ENCODE measurements around the gene FOXC2. TPM values are rescaled to one million over a fixed set of nuclear protein-coding genes. Genes with fewer than 3 reads are reported as not detected.

Gene FOXC2
- total RNA-seq, 8 experiments from 2014 or later: 0.05 to 2.8 (median 0.19) TPM; not detected in 2

DNA sequence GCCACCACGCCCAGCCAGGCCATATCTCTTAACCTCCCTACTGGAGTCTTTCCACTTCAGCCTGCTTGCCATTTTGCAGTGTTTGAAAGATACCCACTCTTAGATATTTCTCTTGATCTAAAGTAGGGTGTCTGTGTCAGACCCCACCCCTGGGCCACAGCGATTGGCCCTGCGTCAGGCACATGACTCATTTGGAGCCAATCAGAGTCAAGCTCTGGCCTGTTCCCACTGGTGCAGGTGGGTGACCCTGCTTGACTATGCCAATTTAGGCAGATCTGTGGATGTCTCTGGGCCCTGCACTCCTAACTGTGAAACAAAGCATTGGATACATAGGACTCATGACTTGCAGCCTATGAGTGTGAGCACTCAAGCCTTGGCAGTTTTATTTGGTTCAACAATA, 39.3 kb downstream of the FOXC2 start:
- in situ Hi-C loops (cut with MboI; ENCODE audit: low pct_unique_long_range_greater_than_20kb in 2 of 9, low sequenced_read_pairs in 9 of 9, unreplicated experiment in 9 of 9): no loop called here
- Histone ChIP-seq H3K4me1 (replicated peaks in 1 of 2) (peaks cover 0 to 5% of the 10 kb centered on the region in 2 donors), H3K4me3 (no peak overlapping the region), H3K27ac (no peak overlapping the region)
- 85 to 100% (median 100%) methylated on average over 1 to 2 of the region's 3 CpGs; no CpG with 5 or more reads in 7 of the 10 experiments for WGBS, 10 experiments
- no peak for ATAC-seq (replicated peaks in 6 of 8)

DNA sequence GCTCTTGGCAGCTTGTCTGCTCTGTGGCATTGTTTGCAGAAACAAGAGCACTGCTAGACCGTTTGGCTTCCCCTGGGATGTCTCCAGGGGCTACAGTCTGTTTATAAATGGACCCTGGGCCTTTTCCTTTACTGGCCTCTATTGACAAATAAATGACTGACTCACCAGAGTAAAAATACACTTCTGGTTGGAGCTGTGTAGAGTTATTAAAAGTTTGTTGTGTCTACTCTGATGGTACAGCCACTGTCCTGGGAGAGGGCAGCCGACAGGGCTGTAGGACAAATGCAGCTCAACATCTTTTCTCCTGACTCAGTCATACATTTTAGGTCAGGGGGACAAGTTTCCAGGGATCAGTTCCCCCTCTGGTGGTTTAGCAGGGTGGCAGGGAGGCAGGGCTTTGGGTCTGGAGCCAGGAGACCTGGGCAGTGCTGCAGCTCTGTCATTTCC, 41.7 kb downstream of the FOXC2 start:
- ATAC-seq (replicated peaks in 6 of 8): peak in 3 of 8 experiments; percentile 24 to 95 (median 26)
- H3K4me1 ChIP-seq (replicated peaks in 1 of 2): peaks cover 0 to 7% of the 10 kb centered on the region in 2 donors
- H3K27ac ChIP-seq: no peak overlapping the region
- H3K4me3 ChIP-seq: no peak overlapping the region
- WGBS, 10 experiments: 0 to 100% (median 56%) methylated on average over 1 to 2 of the region's 2 CpGs; no CpG with 5 or more reads in 3 of the 10 experiments
- in situ Hi-C loops (cut with MboI; ENCODE audit: low pct_unique_long_range_greater_than_20kb in 2 of 9, low sequenced_read_pairs in 9 of 9, unreplicated experiment in 9 of 9): no loop called here

DNA sequence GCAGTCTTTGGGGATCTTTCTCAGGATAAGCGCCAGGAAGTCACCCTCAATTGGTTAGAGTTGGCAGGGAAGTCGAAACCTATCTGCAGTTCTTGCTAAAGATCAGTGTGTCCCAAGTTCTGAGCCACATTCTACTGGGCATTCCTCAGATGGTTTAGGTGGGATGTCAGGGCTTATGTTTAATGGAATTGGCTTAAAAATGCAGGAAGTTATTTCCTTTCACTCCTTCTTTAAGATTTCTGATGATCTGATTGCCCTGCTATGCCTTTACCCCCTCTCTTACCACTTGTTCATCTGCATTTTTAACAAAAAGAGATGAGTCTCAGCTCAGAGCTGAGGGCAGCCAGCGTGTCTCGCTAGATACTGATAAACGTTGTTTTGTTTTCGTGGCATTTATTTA, 42.5 kb downstream of the FOXC2 start:
- in situ Hi-C loops (cut with MboI; ENCODE audit: low pct_unique_long_range_greater_than_20kb in 2 of 9, low sequenced_read_pairs in 9 of 9, unreplicated experiment in 9 of 9): no loop called here
- 21 to 94% (median 83%) methylated on average over 1 to 6 of the region's 6 CpGs; no CpG with 5 or more reads in 3 of the 10 experiments for WGBS, 10 experiments
- Histone ChIP-seq H3K4me3 (no peak overlapping the region), H3K27ac (no peak overlapping the region), H3K4me1 (replicated peaks in 1 of 2) (peaks cover 0 to 7% of the 10 kb centered on the region in 2 donors)
- ATAC-seq (replicated peaks in 6 of 8): peak in 1 of 8 experiments; percentile 34

- Histone ChIP-seq H3K4me3 (no peak overlapping the region), H3K4me1 (replicated peaks in 1 of 2) (peaks cover 0 to 10% of the 10 kb centered on the region in 2 donors), H3K27ac (no peak overlapping the region)
- 61 to 100% (median 100%) methylated on average over 1 to 3 of the region's 10 CpGs; no CpG with 5 or more reads in 6 of the 10 experiments for WGBS, 10 experiments
- in situ Hi-C loops (cut with MboI; ENCODE audit: low pct_unique_long_range_greater_than_20kb in 2 of 9, low sequenced_read_pairs in 9 of 9, unreplicated experiment in 9 of 9): no loop called here
- ATAC-seq (replicated peaks in 6 of 8): no peak
Observed at GRCh38 chr16:86609661-86610060, 43.0 kb downstream of the FOXC2 start.

DNA sequence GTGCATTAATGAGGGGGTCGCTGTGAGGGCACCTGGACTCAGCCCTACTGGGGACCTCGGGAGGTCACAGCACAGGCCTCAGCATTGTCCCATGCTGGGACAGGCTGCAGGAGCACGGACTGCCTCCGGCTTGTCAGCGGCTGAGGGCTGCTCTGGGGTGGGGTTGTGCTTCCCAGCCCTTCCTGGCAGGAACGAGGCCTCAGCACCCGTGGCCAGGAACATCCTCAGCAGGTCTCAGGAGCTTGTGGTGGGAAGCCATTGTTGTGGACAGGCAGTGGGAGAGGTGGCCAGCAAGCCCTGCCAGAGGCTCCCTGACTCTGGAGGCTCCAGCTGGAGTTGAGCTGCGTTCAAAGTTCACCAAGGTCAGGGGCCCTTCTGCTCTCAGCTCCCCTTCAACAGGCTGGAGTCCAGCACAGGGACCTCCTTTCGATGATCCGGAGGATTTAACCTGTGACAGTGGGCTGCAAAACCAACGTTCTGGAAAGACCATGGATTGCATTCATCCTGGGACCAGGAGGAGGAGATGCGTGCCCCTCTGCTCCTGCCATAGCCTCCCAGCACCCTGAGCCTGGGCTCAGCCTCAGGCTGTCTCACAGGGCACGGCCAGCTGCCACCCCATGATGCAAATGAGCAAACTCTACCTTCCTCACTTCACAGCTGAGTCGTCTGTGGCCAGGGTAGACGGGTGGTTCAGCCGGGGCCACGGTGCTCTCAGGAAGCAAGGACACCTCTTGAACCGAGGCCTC, 44.3 kb downstream of the FOXC2 start:
- Histone ChIP-seq H3K27ac (no peak overlapping the region), H3K4me3 (no peak overlapping the region), H3K4me1 (replicated peaks in 1 of 2) (peaks cover 0 to 14% of the 10 kb centered on the region in 2 donors)
- WGBS, 10 experiments: 62 to 100% (median 77%) methylated on average over 3 to 10 of the region's 18 CpGs; no CpG with 5 or more reads in 6 of the 10 experiments
- in situ Hi-C loops (cut with MboI; ENCODE audit: low pct_unique_long_range_greater_than_20kb in 2 of 9, low sequenced_read_pairs in 9 of 9, unreplicated experiment in 9 of 9): no loop called here
- no peak for ATAC-seq (replicated peaks in 6 of 8)

GRCh38 chr16:86611525-86611855, 44.9 kb downstream of the FOXC2 start:
- Histone ChIP-seq H3K4me3 (no peak overlapping the region), H3K4me1 (replicated peaks in 1 of 2) (peaks cover 0 to 14% of the 10 kb centered on the region in 2 donors), H3K27ac (no peak overlapping the region)
- WGBS, 10 experiments: 50 to 91% (median 80%) methylated on average over 1 to 6 of the region's 7 CpGs; no CpG with 5 or more reads in 4 of the 10 experiments
- in situ Hi-C loops (cut with MboI; ENCODE audit: low pct_unique_long_range_greater_than_20kb in 2 of 9, low sequenced_read_pairs in 9 of 9, unreplicated experiment in 9 of 9): no loop called here
- no peak for ATAC-seq (replicated peaks in 6 of 8)

DNA sequence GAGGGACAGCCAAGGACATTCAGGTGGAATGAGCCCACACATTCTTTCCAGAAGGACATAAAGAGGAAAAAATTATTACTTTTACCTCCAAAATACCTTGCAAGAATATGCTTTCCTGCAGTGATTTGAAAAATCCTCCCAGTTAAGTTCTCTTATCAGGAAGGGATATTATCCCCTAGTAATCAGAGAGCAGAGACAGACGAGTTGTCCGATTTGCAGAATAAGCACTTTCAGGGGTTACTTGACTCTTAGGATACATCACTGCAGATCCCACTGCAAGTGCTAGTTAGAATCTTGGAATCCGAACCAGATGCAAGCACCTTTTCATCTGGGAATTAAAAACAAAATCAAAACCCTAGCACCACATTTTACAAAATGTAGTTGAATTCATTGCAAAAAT, 45.3 kb downstream of the FOXC2 start:
- Histone ChIP-seq H3K4me1 (replicated peaks in 1 of 2) (peaks cover 0 to 14% of the 10 kb centered on the region in 2 donors), H3K27ac (no peak overlapping the region), H3K4me3 (no peak overlapping the region)
- WGBS, 10 experiments: 50 to 100% (median 90%) methylated on average over 1 to 3 of the region's 3 CpGs; no CpG with 5 or more reads in 4 of the 10 experiments
- no peak for ATAC-seq (replicated peaks in 6 of 8)
- in situ Hi-C loops (cut with MboI; ENCODE audit: low pct_unique_long_range_greater_than_20kb in 2 of 9, low sequenced_read_pairs in 9 of 9, unreplicated experiment in 9 of 9): no loop called here

GRCh38 chr16:86614699-86615098, 48.1 kb downstream of the FOXC2 start:
- no peak for ATAC-seq (replicated peaks in 6 of 8)
- Histone ChIP-seq H3K27ac (no peak overlapping the region), H3K4me1 (replicated peaks in 1 of 2) (peaks cover 0 to 14% of the 10 kb centered on the region in 2 donors), H3K4me3 (no peak overlapping the region)
- 0 to 100% (median 57%) methylated on average over 1 to 5 of the region's 5 CpGs; no CpG with 5 or more reads in 1 of the 10 experiments for WGBS, 10 experiments
- in situ Hi-C loops (cut with MboI; ENCODE audit: low pct_unique_long_range_greater_than_20kb in 2 of 9, low sequenced_read_pairs in 9 of 9, unreplicated experiment in 9 of 9): no loop called here

DNA sequence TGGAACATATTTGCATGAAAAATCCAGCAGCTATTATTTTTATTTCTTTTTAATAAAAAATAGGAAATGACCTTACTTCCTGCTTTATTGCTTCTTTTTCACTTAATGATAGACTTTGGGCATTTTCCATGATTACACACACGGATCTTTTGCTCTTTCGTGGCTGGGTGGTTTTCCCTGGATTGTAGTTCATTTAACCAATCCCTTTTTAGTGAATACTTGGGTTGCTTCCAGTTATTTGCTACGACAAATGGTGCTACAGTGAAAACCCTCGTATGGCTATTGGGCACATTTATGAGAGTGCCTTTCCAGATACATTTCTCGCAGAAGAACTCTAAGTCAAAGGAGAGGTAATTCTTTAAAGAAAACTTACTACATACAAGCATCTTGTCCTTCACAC, 50.3 kb downstream of the FOXC2 start:
- in situ Hi-C loops (cut with MboI; ENCODE audit: low pct_unique_long_range_greater_than_20kb in 2 of 9, low sequenced_read_pairs in 9 of 9, unreplicated experiment in 9 of 9): no loop called here
- 0 to 100% (median 92%) methylated on average over 1 to 5 of the region's 5 CpGs; no CpG with 5 or more reads in 1 of the 10 experiments for WGBS, 10 experiments
- no peak overlapping the region for H3K4me3 ChIP-seq

DNA sequence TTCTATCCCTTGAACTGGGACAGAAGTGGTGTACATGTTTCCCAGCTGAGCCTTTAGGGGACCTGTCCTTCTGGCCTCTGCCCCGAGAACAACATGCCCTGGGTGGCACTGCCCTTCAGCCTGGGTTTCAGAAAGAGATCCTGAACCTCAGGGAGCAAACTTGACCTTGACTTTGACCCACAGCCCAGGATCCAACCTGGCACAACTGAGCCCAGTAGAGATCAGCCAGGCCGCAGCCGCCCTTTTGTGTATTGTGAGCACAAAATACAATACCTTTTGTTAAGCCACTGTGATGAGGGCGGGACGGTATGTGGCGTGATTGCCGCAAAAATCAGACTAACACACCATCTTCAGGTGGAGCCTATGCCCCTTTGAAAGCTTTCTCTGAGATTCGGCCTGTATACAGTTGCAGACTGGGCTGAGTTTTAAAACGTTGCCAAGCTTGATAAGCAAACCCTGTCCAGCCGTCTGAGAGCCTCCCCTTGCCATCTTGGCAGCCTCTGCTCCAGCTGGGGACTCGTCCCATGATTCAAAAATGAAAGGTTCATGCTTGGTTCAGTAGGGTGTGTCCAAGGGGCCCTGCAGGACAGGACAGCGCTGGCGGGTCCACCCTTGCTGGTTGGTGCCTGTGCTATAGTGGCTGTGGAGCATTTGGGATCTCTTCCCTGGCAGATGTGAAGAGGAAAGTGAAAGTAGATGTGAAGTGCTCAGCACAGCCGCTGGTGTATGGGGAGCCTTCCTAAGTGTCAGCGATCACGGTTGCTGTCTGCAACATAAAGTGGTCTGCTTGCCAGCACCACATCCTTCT, 52.0 kb downstream of the FOXC2 start:
- peak in 2 of 8 experiments; percentile 66 to 85 for ATAC-seq (replicated peaks in 6 of 8)

More for the DNA sequence above, 50.3 kb downstream of the FOXC2 start:
- peaks cover 0 to 7% of the 10 kb centered on the region in 2 donors for H3K4me1 ChIP-seq (replicated peaks in 1 of 2)
- no peak for ATAC-seq (replicated peaks in 6 of 8)
- no peak overlapping the region for H3K27ac ChIP-seq

More for the DNA sequence above, 52.0 kb downstream of the FOXC2 start:
- in situ Hi-C loops (cut with MboI; ENCODE audit: low pct_unique_long_range_greater_than_20kb in 2 of 9, low sequenced_read_pairs in 9 of 9, unreplicated experiment in 9 of 9): no loop called here
- H3K27ac ChIP-seq: no peak overlapping the region
- H3K4me1 ChIP-seq (replicated peaks in 1 of 2): peaks cover 0 to 7% of the 10 kb centered on the region in 2 donors
- 0 to 100% (median 77%) methylated on average over 1 to 12 of the region's 16 CpGs; no CpG with 5 or more reads in 2 of the 10 experiments for WGBS, 10 experiments
- H3K4me3 ChIP-seq: no peak overlapping the region

Other genes with a start within 250 kb of the FOXC2 start
- gene FOXF1, start 56.3 kb upstream of the FOXC2 start, total RNA-seq: under 1 TPM in 5 of 8 experiments, not detected in 3; 0.05 to 0.71 (median 0.17) TPM
- gene MTHFSD, start 11.6 kb upstream of the FOXC2 start, total RNA-seq: 10 to 100 TPM; 10.4 to 36.4 (median 19.4) TPM
- 10 to 100 TPM in 1 of 8 experiments, 1 to 10 TPM in 1, under 1 TPM in 5, not detected in 1; 0.09 to 12.6 (median 0.38) TPM for gene FOXL1, start 11.7 kb downstream of the FOXC2 start, total RNA-seq